Measurements from ENCODE around the gene CD86.

DNA sequence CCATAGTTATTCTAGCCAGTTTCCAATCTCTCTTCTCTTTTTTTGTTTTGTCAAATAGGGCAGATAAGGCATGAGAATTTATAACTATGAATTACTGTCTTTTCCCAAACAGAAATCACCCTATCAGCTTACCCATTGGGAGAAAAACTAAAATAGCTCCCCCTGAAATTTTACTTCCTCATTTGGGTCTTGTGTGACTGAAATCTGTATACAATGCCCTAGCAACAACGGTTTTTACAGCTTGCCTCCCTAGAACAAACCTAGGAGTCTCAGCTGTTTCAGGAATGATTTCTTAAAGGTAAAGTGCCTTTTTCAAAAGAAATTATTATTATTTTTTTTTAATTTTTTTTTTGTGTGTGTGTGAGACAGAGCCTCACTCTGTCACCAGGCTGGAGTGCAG, 56.8 kb downstream of the CD86 start:
- TF ChIP-seq, protein P1, sequence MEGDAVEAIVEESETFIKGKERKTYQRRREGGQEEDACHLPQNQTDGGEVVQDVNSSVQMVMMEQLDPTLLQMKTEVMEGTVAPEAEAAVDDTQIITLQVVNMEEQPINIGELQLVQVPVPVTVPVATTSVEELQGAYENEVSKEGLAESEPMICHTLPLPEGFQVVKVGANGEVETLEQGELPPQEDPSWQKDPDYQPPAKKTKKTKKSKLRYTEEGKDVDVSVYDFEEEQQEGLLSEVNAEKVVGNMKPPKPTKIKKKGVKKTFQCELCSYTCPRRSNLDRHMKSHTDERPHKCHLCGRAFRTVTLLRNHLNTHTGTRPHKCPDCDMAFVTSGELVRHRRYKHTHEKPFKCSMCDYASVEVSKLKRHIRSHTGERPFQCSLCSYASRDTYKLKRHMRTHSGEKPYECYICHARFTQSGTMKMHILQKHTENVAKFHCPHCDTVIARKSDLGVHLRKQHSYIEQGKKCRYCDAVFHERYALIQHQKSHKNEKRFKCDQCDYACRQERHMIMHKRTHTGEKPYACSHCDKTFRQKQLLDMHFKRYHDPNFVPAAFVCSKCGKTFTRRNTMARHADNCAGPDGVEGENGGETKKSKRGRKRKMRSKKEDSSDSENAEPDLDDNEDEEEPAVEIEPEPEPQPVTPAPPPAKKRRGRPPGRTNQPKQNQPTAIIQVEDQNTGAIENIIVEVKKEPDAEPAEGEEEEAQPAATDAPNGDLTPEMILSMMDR (IDR thresholded peaks at IDR 0.05), result no peak
- no peak for TF ChIP-seq POLR2A (IDR thresholded peaks at IDR 0.05)
- no peak for TF ChIP-seq EP300 (IDR thresholded peaks at IDR 0.05)
